Measurements from ENCODE around the gene ARHGAP44.

DNA sequence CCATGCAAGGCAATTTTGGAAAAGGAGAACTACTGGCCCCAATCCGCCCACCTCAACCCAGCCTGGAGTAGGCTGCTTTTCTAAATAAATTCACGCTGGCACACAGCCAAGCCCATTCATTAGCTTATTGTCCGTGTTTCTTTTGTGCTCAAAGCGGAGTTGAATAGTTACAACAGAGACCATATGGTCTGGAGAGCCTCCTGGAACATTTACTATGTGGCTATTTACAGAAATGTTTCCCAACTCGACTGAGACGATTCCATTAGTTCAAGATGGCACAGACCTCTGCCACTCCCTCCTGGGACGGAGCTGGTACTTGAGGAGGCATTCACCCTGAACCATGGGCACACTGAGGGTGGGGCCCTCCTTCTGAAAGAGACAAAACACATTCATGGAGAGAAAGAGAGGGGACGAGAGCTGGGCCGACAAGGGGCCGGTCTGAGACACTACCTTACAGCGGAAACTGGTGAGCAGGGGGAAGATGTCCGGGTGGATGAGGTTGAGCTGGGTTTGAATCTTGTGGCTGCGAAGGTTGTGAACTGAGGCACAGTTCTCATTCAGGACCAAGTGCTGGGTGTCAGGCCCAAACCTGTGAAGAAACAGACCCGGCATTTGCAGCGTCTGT lies 212.8 kb downstream of the ARHGAP44 start:
- no peak for TF ChIP-seq CTCF (IDR thresholded peaks at IDR 0.05; ENCODE audit: insufficient read depth, low read length)
- no peak for TF ChIP-seq POLR2AphosphoS5 (IDR thresholded peaks at IDR 0.05; ENCODE audit: low read depth)
- TF ChIP-seq SPI1 (IDR thresholded peaks at IDR 0.05; ENCODE audit: borderline replicate concordance, low read depth): no peak
